Uterus (tissue), 4 donors: ENCODE results near the gene COL28A1. TPM values are rescaled to one million over a fixed set of nuclear protein-coding genes. Genes with fewer than 3 reads are reported as not detected.

Source experiments
- DNase-seq, 2 donors: peaks; one replicate each; pipeline ENCODE4 v3.0.0-alpha.2; 2019 to 2020
- H3K27ac ChIP-seq, 2 donors: fragments of 200-600 bp; sonication (generic); 1 replicate in 1 of 2; 2 replicates in 1 of 2; pipeline ENCODE4 v1.5.1; 2016 to 2018
- H3K27me3 ChIP-seq, 2 donors: fragments of 200-600 bp; sonication (generic); one replicate each; pipeline ENCODE4 v1.5.1; 2018 to 2019; ENCODE audit warnings: control low read depth in 1 of 2
- H3K36me3 ChIP-seq, 2 donors: fragments of 200-600 bp; sonication (generic); one replicate each; pipeline ENCODE4 v1.5.1; 2019; ENCODE audit warnings: control low read depth in 1 of 2
- H3K4me1 ChIP-seq, 2 donors: fragments of 200-600 bp; sonication (generic); one replicate each; pipeline ENCODE4 v1.5.1; 2018 to 2019; ENCODE audit warnings: control low read depth in 1 of 2
- H3K4me3 ChIP-seq, 2 donors: fragments of 200-600 bp; sonication (generic); 1 replicate in 1 of 2; 2 replicates in 1 of 2; pipeline ENCODE4 v1.5.1; 2018 to 2019; ENCODE audit warnings: mild to moderate bottlenecking in 1 of 2
- H3K9me3 ChIP-seq, 2 donors: fragments of 200-600 bp; sonication (generic); one replicate each; pipeline ENCODE4 v1.5.1; 2019; ENCODE audit warnings: control low read depth in 1 of 2
- POLR2A ChIP-seq, 2 donors: fragments of 450-650 bp; IDR thresholded peaks; one replicate each; pipeline ENCODE4 v1.6.1; 2016; ENCODE audit warnings: antibody characterized with exemption in 2 of 2, mild to moderate bottlenecking in 1 of 2, moderate library complexity in 1 of 2
- intact Hi-C: fragments of 100-400 bp; cut with DNase I; formaldehyde crosslinking; loops from one replicate; pipeline ENCODE4 v1.15.1; 2023; ENCODE audit warnings: low total_unique reads
- total RNA-seq, 4 donors: library from RNA; depleted of rRNA in 3 of 4; stranded (reverse); fragments of >200 nt in 3 of 4; gene quantifications; one replicate each; pipeline versions ENCODE4 v1.1.0 to v1.2.4, GENCODE V29; 2014 to 2023
- TF ChIP-seq, protein P1 (sequence below), 4 experiments: fragments of 200-600 bp in 2 of 4; fragments of 450-650 bp in 2 of 4; sonication (generic) in 2 of 4; IDR thresholded peaks; one replicate each; pipeline ENCODE4 v1.5.1; 2016 to 2019; ENCODE audit warnings: antibody characterized with exemption in 4 of 4, mild to moderate bottlenecking in 2 of 4, moderate library complexity in 1 of 4
- donor health status: DM: yes; HTN: yes; CAD: no.

COL28A1 gene
- total RNA-seq, 4 donors from 2014 or later, result 0.26 to 6.8 (median 1.7) TPM

DNA sequence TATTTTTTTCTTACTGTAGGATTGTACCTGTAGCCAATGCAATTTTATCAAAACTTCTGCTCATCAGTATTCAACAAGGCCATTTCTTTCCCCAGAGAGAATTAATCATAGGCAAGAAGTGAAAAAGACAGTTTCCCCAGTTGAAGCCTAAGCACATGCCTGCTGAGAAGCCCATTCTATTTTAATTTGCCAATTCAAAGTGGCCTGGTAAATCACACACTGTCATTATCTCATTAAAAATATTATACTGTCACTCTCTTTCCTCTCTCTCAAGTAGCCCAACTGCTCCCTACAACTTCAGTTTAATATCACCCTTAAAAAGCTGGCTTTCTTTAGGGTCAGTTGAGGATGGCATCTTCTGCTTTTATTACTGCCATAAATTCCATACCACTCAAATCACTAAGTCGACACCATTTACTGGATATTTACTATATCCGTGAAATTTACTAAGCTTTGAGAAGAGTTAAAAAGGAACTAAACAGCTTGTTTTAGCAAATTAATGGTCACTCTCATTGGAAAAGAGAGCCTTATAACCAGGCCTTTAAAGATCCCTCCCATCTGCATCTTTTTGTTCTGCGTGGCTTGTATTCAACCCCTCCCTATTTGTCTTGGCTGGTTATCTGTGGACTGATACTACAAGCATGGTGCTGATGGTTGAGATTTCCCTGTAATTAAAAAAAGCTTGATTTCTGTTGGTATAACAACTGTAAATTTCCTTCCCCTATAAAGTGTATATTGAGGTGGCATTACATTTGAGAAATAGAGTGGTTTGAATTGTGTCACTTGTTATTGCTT lies 30.6 kb downstream of the COL28A1 start:
- intact Hi-C loops, result no loop called here
- no peaks in the 10 kb centered on the region for H3K9me3 ChIP-seq
- no peaks in the 10 kb centered on the region for H3K36me3 ChIP-seq
- no peaks in the 10 kb centered on the region for H3K4me1 ChIP-seq
- no peak overlapping the region for H3K27ac ChIP-seq
- no peak overlapping the region for H3K4me3 ChIP-seq
- no peak for DNase-seq
- H3K27me3 ChIP-seq, result no peaks in the 10 kb centered on the region
- TF ChIP-seq, protein P1, sequence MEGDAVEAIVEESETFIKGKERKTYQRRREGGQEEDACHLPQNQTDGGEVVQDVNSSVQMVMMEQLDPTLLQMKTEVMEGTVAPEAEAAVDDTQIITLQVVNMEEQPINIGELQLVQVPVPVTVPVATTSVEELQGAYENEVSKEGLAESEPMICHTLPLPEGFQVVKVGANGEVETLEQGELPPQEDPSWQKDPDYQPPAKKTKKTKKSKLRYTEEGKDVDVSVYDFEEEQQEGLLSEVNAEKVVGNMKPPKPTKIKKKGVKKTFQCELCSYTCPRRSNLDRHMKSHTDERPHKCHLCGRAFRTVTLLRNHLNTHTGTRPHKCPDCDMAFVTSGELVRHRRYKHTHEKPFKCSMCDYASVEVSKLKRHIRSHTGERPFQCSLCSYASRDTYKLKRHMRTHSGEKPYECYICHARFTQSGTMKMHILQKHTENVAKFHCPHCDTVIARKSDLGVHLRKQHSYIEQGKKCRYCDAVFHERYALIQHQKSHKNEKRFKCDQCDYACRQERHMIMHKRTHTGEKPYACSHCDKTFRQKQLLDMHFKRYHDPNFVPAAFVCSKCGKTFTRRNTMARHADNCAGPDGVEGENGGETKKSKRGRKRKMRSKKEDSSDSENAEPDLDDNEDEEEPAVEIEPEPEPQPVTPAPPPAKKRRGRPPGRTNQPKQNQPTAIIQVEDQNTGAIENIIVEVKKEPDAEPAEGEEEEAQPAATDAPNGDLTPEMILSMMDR (IDR thresholded peaks at IDR 0.05), result no peak
- no peak for TF ChIP-seq POLR2A (IDR thresholded peaks at IDR 0.05)

DNA sequence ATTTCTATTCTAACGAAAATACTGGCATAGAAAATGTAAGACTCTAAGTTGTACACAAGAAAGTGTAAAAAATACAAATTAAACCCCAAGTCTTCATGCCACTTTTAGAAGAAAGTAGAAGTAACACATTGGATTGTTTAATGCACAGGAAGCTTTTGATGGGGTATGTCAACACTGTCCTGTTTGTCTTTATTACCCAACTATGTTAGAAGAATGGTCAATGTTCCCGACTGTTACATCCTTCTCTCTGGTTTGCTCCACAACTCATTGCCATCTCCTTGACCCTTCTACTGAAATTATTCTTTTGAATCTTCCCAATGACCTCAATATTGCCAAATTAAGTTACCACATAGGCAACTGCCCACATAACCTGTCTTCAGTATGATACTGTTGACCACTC lies 35.8 kb downstream of the COL28A1 start:
- Histone ChIP-seq H3K27me3 (no peaks in the 10 kb centered on the region), H3K9me3 (no peaks in the 10 kb centered on the region), H3K4me3 (no peak overlapping the region), H3K27ac (no peak overlapping the region), H3K4me1 (no peaks in the 10 kb centered on the region), H3K36me3 (no peaks in the 10 kb centered on the region)
- TF ChIP-seq, protein P1 (IDR thresholded peaks at IDR 0.05), result no peak
- TF ChIP-seq POLR2A (IDR thresholded peaks at IDR 0.05), result no peak
- no peak for DNase-seq
- intact Hi-C loops, result no loop called here

DNA sequence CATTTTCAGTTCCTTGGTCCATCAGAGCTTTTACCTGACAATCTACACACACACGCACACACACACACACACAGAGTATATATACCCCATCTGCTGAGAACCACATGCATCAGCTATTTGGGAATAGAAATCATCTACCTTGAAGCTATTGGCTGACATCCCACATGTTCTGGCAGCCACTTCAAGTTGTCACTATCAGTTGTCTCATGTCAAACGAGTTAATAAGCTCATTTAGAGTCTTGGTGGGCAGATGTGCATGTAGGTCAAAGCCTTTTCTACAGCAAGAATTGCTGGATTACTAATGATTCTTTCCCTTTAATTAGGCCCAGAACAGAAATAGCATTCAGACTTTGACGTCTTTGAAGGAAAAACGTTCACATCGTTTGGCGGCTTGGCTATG lies 36.8 kb downstream of the COL28A1 start:
- no peaks in the 10 kb centered on the region for H3K36me3 ChIP-seq
- intact Hi-C loops, result no loop called here
- DNase-seq, result no peak
- no peaks in the 10 kb centered on the region for H3K9me3 ChIP-seq
- H3K4me1 ChIP-seq, result no peaks in the 10 kb centered on the region
- H3K4me3 ChIP-seq, result no peak overlapping the region
- no peak overlapping the region for H3K27ac ChIP-seq
- no peaks in the 10 kb centered on the region for H3K27me3 ChIP-seq
- TF ChIP-seq, protein P1 (IDR thresholded peaks at IDR 0.05), result no peak
- TF ChIP-seq POLR2A (IDR thresholded peaks at IDR 0.05), result no peak

DNA sequence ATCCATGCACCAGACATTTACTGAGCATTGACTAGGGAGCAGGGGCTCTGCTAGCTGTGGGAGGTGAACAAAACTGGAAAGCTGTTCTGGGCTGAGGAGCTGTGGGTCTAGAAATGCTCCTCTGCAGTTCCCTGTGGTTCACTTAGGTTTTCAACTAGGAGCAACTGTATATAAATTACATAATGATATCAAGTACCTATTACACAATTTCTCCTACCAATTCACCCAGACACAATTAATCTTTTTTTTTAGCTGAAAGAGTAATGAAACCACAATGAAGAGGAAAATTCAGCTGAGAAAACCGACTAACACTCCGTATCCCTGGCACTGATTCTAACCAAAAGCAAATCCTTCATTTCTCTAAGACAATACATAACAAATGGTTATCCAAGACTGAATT lies 39.4 kb downstream of the COL28A1 start:
- Histone ChIP-seq H3K27ac (no peak overlapping the region), H3K9me3 (no peaks in the 10 kb centered on the region), H3K36me3 (no peaks in the 10 kb centered on the region), H3K27me3 (no peaks in the 10 kb centered on the region), H3K4me1 (no peaks in the 10 kb centered on the region), H3K4me3 (no peak overlapping the region)
- TF ChIP-seq POLR2A (IDR thresholded peaks at IDR 0.05), result no peak
- TF ChIP-seq, protein P1 (IDR thresholded peaks at IDR 0.05), result no peak
- intact Hi-C loops, result no loop called here
- DNase-seq, result no peak

DNA sequence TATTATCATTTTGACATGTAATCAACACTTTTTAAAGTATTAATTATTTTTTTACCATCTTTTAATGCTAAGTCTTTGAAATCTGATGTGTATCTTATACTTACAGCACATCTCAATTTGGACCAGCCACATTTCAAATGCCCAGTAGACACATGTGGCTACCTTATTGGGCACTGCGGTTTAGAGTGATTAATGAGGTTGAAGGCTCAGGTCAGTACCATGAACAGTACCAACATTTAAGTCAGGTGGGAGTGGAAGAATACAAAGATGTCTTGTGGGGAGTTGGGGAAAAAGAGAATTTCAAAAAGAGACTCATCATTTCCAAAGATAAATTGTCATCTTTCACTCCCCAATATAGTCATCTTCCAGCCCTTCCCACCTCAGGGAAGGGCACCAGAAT lies 40.5 kb downstream of the COL28A1 start:
- intact Hi-C loops, result no loop called here
- no peak for DNase-seq
- Histone ChIP-seq H3K9me3 (no peaks in the 10 kb centered on the region), H3K27me3 (no peaks in the 10 kb centered on the region), H3K4me3 (no peak overlapping the region), H3K4me1 (no peaks in the 10 kb centered on the region), H3K36me3 (no peaks in the 10 kb centered on the region), H3K27ac (no peak overlapping the region)
- TF ChIP-seq, protein P1 (IDR thresholded peaks at IDR 0.05), result no peak
- TF ChIP-seq POLR2A (IDR thresholded peaks at IDR 0.05), result no peak
